Measurements from ENCODE around the gene ASPDH. TPM values are rescaled to one million over a fixed set of nuclear protein-coding genes. Genes with fewer than 3 reads are reported as not detected.

Gene ASPDH
- total RNA-seq, 1 experiment from 2014 or later = not detected

DNA sequence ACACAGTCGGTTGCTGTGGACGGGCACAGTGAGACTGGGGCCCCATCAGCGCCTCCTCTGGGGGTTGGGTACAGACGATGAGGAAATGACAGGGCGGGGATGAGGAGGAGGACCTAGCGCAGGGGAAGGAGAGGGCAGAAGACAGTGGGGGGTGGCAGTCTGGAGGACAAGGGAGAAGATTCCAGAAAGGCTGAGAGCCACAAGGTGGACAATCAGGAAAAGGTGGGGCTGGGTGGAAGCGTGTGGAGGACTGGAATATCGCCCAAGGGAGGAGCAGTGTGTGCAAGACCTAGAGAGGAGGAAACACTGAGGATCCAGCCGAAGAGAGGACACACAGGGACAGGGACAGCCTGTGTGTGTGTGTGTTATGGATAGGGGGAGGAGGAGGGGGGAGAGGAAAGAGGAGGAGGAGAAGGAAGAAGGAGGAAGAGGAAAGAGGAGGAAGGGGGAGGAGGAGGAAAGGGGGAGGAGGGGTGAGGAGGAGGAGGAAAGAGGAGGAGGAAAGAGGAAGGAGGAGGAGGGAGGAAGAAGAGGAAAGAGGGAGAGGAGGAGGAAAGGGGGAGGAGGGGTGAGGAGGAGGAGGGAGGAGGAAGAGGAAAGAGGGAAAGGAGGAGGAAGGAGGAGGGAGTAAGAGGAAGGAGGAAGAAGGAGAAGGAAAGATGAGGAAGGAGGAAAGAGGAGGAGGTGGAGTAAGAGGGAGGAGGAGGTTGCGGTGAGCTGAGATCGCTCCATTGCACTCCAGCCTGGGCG is 21.2 kb downstream of the ASPDH start:
- no peaks in the 10 kb centered on the region for H3K4me1 ChIP-seq (replicated peaks)
- H3K27me3 ChIP-seq (replicated peaks) = peaks cover 9% of the 10 kb centered on the region; the same call in 1 of the 2 replicates
- no peaks in the 10 kb centered on the region for H3K36me3 ChIP-seq
- DNase-seq (ENCODE audit: low read depth in 1 of 2, low spot score in 2 of 2) = no peak
- no peak overlapping the region for H3K27ac ChIP-seq
- no peak overlapping the region for H3K4me3 ChIP-seq
- no peaks in the 10 kb centered on the region for H3K9me3 ChIP-seq (replicated peaks)

DNA sequence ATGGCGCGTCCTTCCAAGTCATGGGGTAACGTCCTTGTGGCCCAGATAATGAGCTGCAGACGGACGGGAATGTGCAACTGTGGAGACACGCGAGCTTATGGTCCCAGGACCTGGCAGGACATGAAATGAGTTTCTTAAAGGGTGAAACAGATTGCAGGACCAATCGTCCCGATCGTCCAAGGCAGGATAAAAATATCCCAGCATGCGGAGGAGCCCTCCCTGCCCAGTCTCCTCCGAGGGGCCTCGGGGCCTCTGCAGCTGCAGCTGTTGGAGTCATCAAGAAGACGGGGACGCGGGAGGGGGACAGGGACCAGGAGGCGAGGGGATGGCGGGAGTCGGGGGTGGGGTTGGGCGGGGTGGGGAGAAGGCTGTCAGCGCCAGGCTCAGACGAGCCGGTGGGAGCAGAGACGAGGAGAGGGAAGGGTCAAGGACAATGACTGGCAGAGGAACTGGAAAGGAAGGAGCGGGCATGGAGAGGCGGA is 22.7 kb downstream of the ASPDH start:
- H3K4me3 ChIP-seq = no peak overlapping the region
- no peak for DNase-seq (ENCODE audit: low read depth in 1 of 2, low spot score in 2 of 2)
- H3K4me1 ChIP-seq (replicated peaks) = no peaks in the 10 kb centered on the region
- H3K27me3 ChIP-seq (replicated peaks) = peaks cover 9% of the 10 kb centered on the region; the same call in 1 of the 2 replicates
- no peak overlapping the region for H3K27ac ChIP-seq
- H3K9me3 ChIP-seq (replicated peaks) = peaks cover 8% of the 10 kb centered on the region
- no peaks in the 10 kb centered on the region for H3K36me3 ChIP-seq

GRCh38 chr19:50490411-50490811 is 23.3 kb downstream of the ASPDH start:
- H3K4me1 ChIP-seq (replicated peaks) = no peaks in the 10 kb centered on the region
- H3K27me3 ChIP-seq (replicated peaks) = peaks cover 9% of the 10 kb centered on the region; the same call in 1 of the 2 replicates
- H3K4me3 ChIP-seq = no peak overlapping the region
- no peaks in the 10 kb centered on the region for H3K36me3 ChIP-seq
- no peak for DNase-seq (ENCODE audit: low read depth in 1 of 2, low spot score in 2 of 2)
- H3K27ac ChIP-seq = no peak overlapping the region
- H3K9me3 ChIP-seq (replicated peaks) = peaks cover 8% of the 10 kb centered on the region

- H3K4me3 ChIP-seq = no peak overlapping the region
- peaks cover 9% of the 10 kb centered on the region; the same call in 1 of the 2 replicates for H3K27me3 ChIP-seq (replicated peaks)
- H3K27ac ChIP-seq = no peak overlapping the region
- no peaks in the 10 kb centered on the region for H3K4me1 ChIP-seq (replicated peaks)
- DNase-seq (ENCODE audit: low read depth in 1 of 2, low spot score in 2 of 2) = no peak
- H3K36me3 ChIP-seq = no peaks in the 10 kb centered on the region
- H3K9me3 ChIP-seq (replicated peaks) = peaks cover 8% of the 10 kb centered on the region
Observed at GRCh38 chr19:50489461-50490011, 24.2 kb downstream of the ASPDH start.

GRCh38 chr19:50488389-50489194 is 25.1 kb downstream of the ASPDH start:
- H3K4me1 ChIP-seq (replicated peaks) = no peaks in the 10 kb centered on the region
- H3K9me3 ChIP-seq (replicated peaks) = peaks cover 8% of the 10 kb centered on the region
- no peak overlapping the region for H3K27ac ChIP-seq
- DNase-seq (ENCODE audit: low read depth in 1 of 2, low spot score in 2 of 2) = no peak
- H3K27me3 ChIP-seq (replicated peaks) = peaks cover 9% of the 10 kb centered on the region; the same call in 1 of the 2 replicates
- H3K36me3 ChIP-seq = no peaks in the 10 kb centered on the region
- H3K4me3 ChIP-seq = no peak overlapping the region

DNA sequence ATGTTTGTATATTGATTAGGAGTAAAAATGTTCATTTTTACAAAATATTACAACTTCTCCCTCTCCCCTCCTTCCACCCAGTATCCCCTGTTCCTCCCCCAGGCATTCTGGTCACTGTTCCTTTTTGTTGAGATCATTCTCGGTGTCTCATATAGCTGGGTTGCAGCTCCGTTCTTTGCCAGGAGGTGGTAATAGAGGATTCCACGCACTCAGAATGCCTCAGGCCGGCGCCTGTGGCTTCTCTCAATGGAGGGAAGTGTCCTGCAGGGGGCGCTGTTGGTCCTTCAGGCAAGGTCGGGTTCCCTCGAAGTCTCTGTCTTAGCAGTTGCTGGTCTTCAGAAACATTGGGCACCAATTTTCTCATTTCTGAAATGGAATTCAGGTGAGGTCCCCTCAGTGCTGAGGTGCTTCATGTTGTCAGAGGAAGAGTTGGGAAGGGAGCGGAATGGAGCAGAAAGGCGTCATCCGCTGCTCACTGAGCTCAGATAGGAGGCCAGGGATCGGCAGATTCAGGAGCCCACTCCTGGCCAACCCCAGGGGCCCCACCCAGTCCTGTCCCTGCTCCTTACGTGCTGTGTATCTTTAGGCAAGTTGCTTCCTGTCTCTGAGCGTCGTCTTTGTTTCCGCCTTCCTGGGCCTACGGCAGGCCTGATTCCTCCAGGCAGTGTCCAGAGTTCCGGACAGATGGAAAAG is 26.7 kb downstream of the ASPDH start:
- Histone ChIP-seq H3K9me3 (replicated peaks) (peaks cover 8% of the 10 kb centered on the region), H3K4me3 (no peak overlapping the region), H3K36me3 (no peaks in the 10 kb centered on the region), H3K27ac (no peak overlapping the region), H3K4me1 (replicated peaks) (no peaks in the 10 kb centered on the region), H3K27me3 (replicated peaks) (peaks cover 6% of the 10 kb centered on the region; the same call in 1 of the 2 replicates)
- no peak for DNase-seq (ENCODE audit: low read depth in 1 of 2, low spot score in 2 of 2)

GRCh38 chr19:50485284-50485955 is 28.3 kb downstream of the ASPDH start:
- Histone ChIP-seq H3K4me1 (replicated peaks) (no peaks in the 10 kb centered on the region), H3K9me3 (replicated peaks) (peaks cover 8% of the 10 kb centered on the region), H3K27me3 (replicated peaks) (peaks cover 3% of the 10 kb centered on the region; the same call in 1 of the 2 replicates), H3K27ac (no peak overlapping the region), H3K36me3 (peaks cover 7% of the 10 kb centered on the region), H3K4me3 (no peak overlapping the region)
- no peak for DNase-seq (ENCODE audit: low read depth in 1 of 2, low spot score in 2 of 2)

GRCh38 chr19:50482916-50483315 is 30.8 kb downstream of the ASPDH start:
- Histone ChIP-seq H3K9me3 (replicated peaks) (peaks cover 8% of the 10 kb centered on the region), H3K27ac (no peak overlapping the region)
- no peak for DNase-seq (ENCODE audit: low read depth in 1 of 2, low spot score in 2 of 2)

GRCh38 chr19:50482271-50482855 is 31.4 kb downstream of the ASPDH start:
- Histone ChIP-seq H3K36me3 (peaks cover 21% of the 10 kb centered on the region), H3K27me3 (replicated peaks) (no peaks in the 10 kb centered on the region; the same call in 1 of the 2 replicates), H3K9me3 (replicated peaks) (peaks cover 8% of the 10 kb centered on the region), H3K27ac (no peak overlapping the region), H3K4me1 (replicated peaks) (peaks cover 2% of the 10 kb centered on the region), H3K4me3 (no peak overlapping the region)
- no peak for DNase-seq (ENCODE audit: low read depth in 1 of 2, low spot score in 2 of 2)

More at GRCh38 chr19:50482916-50483315, 30.8 kb downstream of the ASPDH start:
- no peaks in the 10 kb centered on the region; the same call in 1 of the 2 replicates for H3K27me3 ChIP-seq (replicated peaks)
- peaks cover 21% of the 10 kb centered on the region for H3K36me3 ChIP-seq
- H3K4me3 ChIP-seq = no peak overlapping the region
- no peaks in the 10 kb centered on the region for H3K4me1 ChIP-seq (replicated peaks)

GRCh38 chr19:50481351-50482149 is 32.2 kb downstream of the ASPDH start:
- Histone ChIP-seq H3K4me3 (no peak overlapping the region), H3K36me3 (peaks cover 21% of the 10 kb centered on the region), H3K27ac (no peak overlapping the region), H3K27me3 (replicated peaks) (no peaks in the 10 kb centered on the region), H3K4me1 (replicated peaks) (peaks cover 6% of the 10 kb centered on the region), H3K9me3 (replicated peaks) (peaks cover 4% of the 10 kb centered on the region)
- no peak for DNase-seq (ENCODE audit: low read depth in 1 of 2, low spot score in 2 of 2)

GRCh38 chr19:50480281-50481111 is 33.2 kb downstream of the ASPDH start:
- Histone ChIP-seq H3K4me1 (replicated peaks) (peaks cover 10% of the 10 kb centered on the region), H3K4me3 (no peak overlapping the region), H3K27ac (no peak overlapping the region), H3K9me3 (replicated peaks) (no peaks in the 10 kb centered on the region), H3K36me3 (peaks cover 21% of the 10 kb centered on the region), H3K27me3 (replicated peaks) (no peaks in the 10 kb centered on the region)
- DNase-seq (ENCODE audit: low read depth in 1 of 2, low spot score in 2 of 2) = no peak
